ENCODE data around the gene LPCAT1.

LPCAT1 gene

GRCh38 chr5:1511651-1512540 is 11.9 kb downstream of the LPCAT1 start:
- Histone ChIP-seq H3K4me1 (ENCODE audit: control insufficient read depth, insufficient read depth, low read length) (no peaks in the 10 kb centered on the region), H3K27me3 (ENCODE audit: control insufficient read depth in 1 of 2, insufficient read depth in 2 of 2, low read length in 2 of 2) (no peaks in the 10 kb centered on the region), H3K4me3 (ENCODE audit: low read length in 2 of 2) (no peak overlapping the region), H3K9ac (ENCODE audit: low read length in 2 of 2) (no peak overlapping the region), H3K27ac (ENCODE audit: low read length) (no peak overlapping the region), H3K36me3 (ENCODE audit: control insufficient read depth in 2 of 2, insufficient read depth in 2 of 2, low read length in 2 of 2) (peaks cover 0 to 4% of the 10 kb centered on the region in 2 donors), H3K9me3 (ENCODE audit: control insufficient read depth in 2 of 2, low read length in 2 of 2) (no peaks in the 10 kb centered on the region)

DNA sequence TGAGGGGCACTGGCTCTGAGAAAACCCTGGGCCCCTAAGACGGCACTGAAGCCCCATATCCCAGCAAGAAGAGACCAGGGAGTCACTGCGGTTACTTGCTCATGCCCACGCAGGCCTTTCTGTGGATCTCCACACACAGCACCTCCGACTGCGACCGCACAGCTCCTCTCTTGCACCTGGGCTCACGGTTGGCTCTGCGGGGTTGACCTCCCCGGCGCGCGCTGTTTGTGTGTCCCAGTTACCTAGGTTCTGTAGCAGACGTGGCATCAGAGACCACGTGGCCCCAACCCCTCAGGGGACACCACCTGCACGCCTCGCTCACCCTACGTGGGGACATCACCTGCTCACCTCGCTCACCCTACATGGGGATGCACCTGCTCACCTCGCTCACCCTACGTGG is 12.7 kb downstream of the LPCAT1 start:
- Histone ChIP-seq H3K36me3 (ENCODE audit: control insufficient read depth in 2 of 2, insufficient read depth in 2 of 2, low read length in 2 of 2) (peaks cover 0 to 4% of the 10 kb centered on the region in 2 donors), H3K9me3 (ENCODE audit: control insufficient read depth in 2 of 2, low read length in 2 of 2) (no peaks in the 10 kb centered on the region), H3K4me3 (ENCODE audit: low read length in 2 of 2) (no peak overlapping the region), H3K9ac (ENCODE audit: low read length in 2 of 2) (no peak overlapping the region), H3K27ac (ENCODE audit: low read length) (no peak overlapping the region), H3K27me3 (ENCODE audit: control insufficient read depth in 1 of 2, insufficient read depth in 2 of 2, low read length in 2 of 2) (no peaks in the 10 kb centered on the region), H3K4me1 (ENCODE audit: control insufficient read depth, insufficient read depth, low read length) (no peaks in the 10 kb centered on the region)

DNA sequence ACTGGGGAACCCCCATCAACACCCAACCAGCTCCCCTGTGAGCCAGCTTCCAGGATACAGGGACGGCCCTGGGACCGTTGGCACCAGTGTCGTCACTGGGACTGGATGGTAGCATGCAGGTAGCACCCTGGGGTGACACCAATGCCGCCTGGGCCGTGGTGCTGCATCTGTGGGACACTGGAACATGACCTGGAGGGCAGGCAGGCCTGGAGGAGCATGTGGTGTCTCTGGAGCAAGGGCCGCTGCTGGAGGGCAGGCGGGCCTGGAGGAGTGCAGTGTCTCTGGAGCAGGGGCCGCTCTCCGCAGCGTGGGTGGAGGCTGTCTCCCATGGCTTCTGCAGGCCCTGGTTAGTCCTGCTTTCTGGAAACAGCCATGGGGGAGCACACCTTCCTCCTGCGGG is 13.1 kb downstream of the LPCAT1 start:
- peaks cover 0 to 4% of the 10 kb centered on the region in 2 donors for H3K36me3 ChIP-seq (ENCODE audit: control insufficient read depth in 2 of 2, insufficient read depth in 2 of 2, low read length in 2 of 2)
- H3K9me3 ChIP-seq (ENCODE audit: control insufficient read depth in 2 of 2, low read length in 2 of 2), result no peaks in the 10 kb centered on the region
- no peak overlapping the region for H3K4me3 ChIP-seq (ENCODE audit: low read length in 2 of 2)
- H3K27ac ChIP-seq (ENCODE audit: low read length), result no peak overlapping the region
- no peaks in the 10 kb centered on the region for H3K27me3 ChIP-seq (ENCODE audit: control insufficient read depth in 1 of 2, insufficient read depth in 2 of 2, low read length in 2 of 2)
- H3K9ac ChIP-seq (ENCODE audit: low read length in 2 of 2), result no peak overlapping the region
- no peaks in the 10 kb centered on the region for H3K4me1 ChIP-seq (ENCODE audit: control insufficient read depth, insufficient read depth, low read length)

GRCh38 chr5:1510151-1510561 is 13.6 kb downstream of the LPCAT1 start:
- H3K36me3 ChIP-seq (ENCODE audit: control insufficient read depth in 2 of 2, insufficient read depth in 2 of 2, low read length in 2 of 2), result peaks cover 0 to 4% of the 10 kb centered on the region in 2 donors

DNA sequence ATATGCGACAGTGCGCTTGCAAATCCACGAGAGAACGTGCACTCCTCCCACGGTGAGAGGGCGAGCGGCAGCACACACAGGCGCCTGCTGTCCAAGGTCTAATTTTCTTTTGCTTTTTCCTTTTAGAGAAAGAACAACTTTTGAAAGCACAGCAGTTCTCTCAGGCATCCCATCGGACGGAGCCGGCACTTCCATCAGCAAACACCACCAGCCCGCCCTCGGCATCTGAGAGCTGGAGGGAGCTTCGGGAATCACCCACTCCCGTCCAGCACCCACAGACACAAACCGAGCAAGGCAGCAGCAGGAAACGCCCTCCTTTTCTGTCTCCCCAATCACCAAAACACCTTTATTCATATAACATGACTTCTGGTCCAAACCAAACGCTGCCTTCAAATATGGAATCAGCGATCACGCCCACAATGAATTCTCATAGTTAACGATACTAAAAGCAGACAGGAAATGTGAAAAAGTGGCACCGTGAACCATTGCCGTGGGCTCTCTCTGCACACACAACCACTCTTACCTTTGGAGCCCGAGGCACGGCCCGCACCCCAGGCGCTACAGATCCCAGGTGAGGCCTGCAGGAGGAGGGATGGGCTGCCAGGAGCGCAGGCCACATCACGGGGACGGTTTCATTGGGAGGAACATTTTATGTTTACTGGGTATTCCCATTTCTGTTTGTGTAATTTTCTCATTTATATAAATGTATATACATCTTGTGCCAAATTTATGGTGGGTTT is 14.2 kb downstream of the LPCAT1 start:
- Histone ChIP-seq H3K36me3 (ENCODE audit: control insufficient read depth in 2 of 2, insufficient read depth in 2 of 2, low read length in 2 of 2) (peaks cover 0 to 4% of the 10 kb centered on the region in 2 donors), H3K27me3 (ENCODE audit: control insufficient read depth in 1 of 2, insufficient read depth in 2 of 2, low read length in 2 of 2) (no peaks in the 10 kb centered on the region), H3K4me1 (ENCODE audit: control insufficient read depth, insufficient read depth, low read length) (no peaks in the 10 kb centered on the region)

More at GRCh38 chr5:1510151-1510561, 13.6 kb downstream of the LPCAT1 start:
- Histone ChIP-seq H3K9me3 (ENCODE audit: control insufficient read depth in 2 of 2, low read length in 2 of 2) (no peaks in the 10 kb centered on the region), H3K27ac (ENCODE audit: low read length) (no peak overlapping the region), H3K27me3 (ENCODE audit: control insufficient read depth in 1 of 2, insufficient read depth in 2 of 2, low read length in 2 of 2) (no peaks in the 10 kb centered on the region), H3K4me1 (ENCODE audit: control insufficient read depth, insufficient read depth, low read length) (no peaks in the 10 kb centered on the region), H3K4me3 (ENCODE audit: low read length in 2 of 2) (no peak overlapping the region), H3K9ac (ENCODE audit: low read length in 2 of 2) (no peak overlapping the region)

DNA sequence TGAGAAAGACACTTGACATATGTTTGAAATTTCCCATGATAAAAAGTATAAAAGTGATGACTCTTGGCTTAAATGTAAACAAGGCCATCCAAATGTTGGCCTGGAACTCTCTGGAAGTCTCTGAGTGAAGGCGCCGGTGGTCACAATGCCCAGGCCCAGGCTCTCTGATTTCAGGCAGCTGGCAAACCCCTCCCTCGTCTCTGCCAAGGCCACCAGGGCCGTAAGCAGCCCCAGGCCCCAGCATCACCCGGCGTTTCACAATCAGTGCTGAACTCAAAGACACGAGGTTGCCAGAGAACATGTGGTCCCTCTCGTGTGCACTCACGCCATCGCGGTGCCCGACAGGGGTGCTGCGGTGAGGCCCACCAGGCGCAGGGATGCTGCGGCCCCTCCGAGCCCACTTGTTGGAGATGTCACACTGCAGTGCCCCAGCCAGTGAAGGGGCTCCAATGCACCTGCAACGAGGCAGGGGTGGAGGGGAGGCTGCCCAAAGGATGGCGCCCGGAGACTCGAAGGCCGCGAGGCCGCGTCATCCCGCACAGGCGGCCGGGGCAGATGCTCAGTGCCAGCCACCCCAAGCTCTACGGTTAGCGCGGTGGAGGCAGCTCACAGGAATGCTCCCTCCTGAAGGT is 15.0 kb downstream of the LPCAT1 start:
- Histone ChIP-seq H3K4me3 (ENCODE audit: low read length in 2 of 2) (no peak overlapping the region), H3K9me3 (ENCODE audit: control insufficient read depth in 2 of 2, low read length in 2 of 2) (no peaks in the 10 kb centered on the region), H3K27me3 (ENCODE audit: control insufficient read depth in 1 of 2, insufficient read depth in 2 of 2, low read length in 2 of 2) (no peaks in the 10 kb centered on the region), H3K9ac (ENCODE audit: low read length in 2 of 2) (no peak overlapping the region), H3K27ac (ENCODE audit: low read length) (no peak overlapping the region), H3K36me3 (ENCODE audit: control insufficient read depth in 2 of 2, insufficient read depth in 2 of 2, low read length in 2 of 2) (peaks cover 0 to 4% of the 10 kb centered on the region in 2 donors), H3K4me1 (ENCODE audit: control insufficient read depth, insufficient read depth, low read length) (no peaks in the 10 kb centered on the region)

More for the DNA sequence above, 14.2 kb downstream of the LPCAT1 start:
- no peak overlapping the region for H3K4me3 ChIP-seq (ENCODE audit: low read length in 2 of 2)
- no peaks in the 10 kb centered on the region for H3K9me3 ChIP-seq (ENCODE audit: control insufficient read depth in 2 of 2, low read length in 2 of 2)
- no peak overlapping the region for H3K9ac ChIP-seq (ENCODE audit: low read length in 2 of 2)
- no peak overlapping the region for H3K27ac ChIP-seq (ENCODE audit: low read length)

DNA sequence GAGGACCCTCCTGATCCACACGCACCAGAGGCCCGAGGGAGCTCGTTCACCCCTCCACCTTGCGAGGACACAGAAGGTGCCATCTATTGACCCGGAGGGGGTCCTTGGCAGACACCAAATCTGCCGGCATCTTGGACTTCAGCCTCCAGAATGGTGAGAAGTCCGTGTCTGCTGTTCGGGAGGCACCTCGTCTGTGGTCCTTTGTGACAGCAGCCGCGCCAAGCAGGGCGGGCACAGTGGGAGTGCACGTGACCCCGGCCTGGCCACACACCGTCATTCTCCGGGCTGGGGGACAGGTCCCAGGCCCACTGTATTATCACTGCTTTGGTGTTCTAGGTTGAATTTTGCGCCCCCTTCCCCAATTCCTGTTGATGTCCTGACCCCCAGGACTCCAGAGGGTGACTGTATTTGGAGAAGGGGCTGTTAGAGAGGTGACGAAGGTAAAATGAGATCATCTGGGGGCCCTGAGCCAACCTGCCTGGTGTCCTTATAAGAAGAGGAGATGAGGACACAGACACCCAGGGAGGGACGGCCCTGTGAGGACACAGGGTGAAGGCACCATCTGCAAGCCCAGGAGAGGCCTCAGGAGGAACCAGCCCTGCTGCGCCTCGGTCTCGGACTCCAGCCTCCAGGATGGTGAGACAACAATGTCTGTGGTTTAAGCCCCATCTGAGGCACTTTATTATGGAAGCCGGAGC is 15.7 kb downstream of the LPCAT1 start:
- Histone ChIP-seq H3K27me3 (ENCODE audit: control insufficient read depth in 1 of 2, insufficient read depth in 2 of 2, low read length in 2 of 2) (no peaks in the 10 kb centered on the region), H3K36me3 (ENCODE audit: control insufficient read depth in 2 of 2, insufficient read depth in 2 of 2, low read length in 2 of 2) (peaks cover 0 to 4% of the 10 kb centered on the region in 2 donors), H3K4me1 (ENCODE audit: control insufficient read depth, insufficient read depth, low read length) (peaks cover 3% of the 10 kb centered on the region), H3K27ac (ENCODE audit: low read length) (no peak overlapping the region), H3K4me3 (ENCODE audit: low read length in 2 of 2) (no peak overlapping the region), H3K9ac (ENCODE audit: low read length in 2 of 2) (no peak overlapping the region), H3K9me3 (ENCODE audit: control insufficient read depth in 2 of 2, low read length in 2 of 2) (no peaks in the 10 kb centered on the region)

GRCh38 chr5:1507457-1507856 is 16.3 kb downstream of the LPCAT1 start:
- Histone ChIP-seq H3K36me3 (ENCODE audit: control insufficient read depth in 2 of 2, insufficient read depth in 2 of 2, low read length in 2 of 2) (peaks cover 0 to 6% of the 10 kb centered on the region in 2 donors), H3K9me3 (ENCODE audit: control insufficient read depth in 2 of 2, low read length in 2 of 2) (no peaks in the 10 kb centered on the region), H3K4me1 (ENCODE audit: control insufficient read depth, insufficient read depth, low read length) (peaks cover 3% of the 10 kb centered on the region), H3K9ac (ENCODE audit: low read length in 2 of 2) (no peak overlapping the region), H3K27ac (ENCODE audit: low read length) (no peak overlapping the region), H3K4me3 (ENCODE audit: low read length in 2 of 2) (no peak overlapping the region), H3K27me3 (ENCODE audit: control insufficient read depth in 1 of 2, insufficient read depth in 2 of 2, low read length in 2 of 2) (no peaks in the 10 kb centered on the region)

GRCh38 chr5:1507014-1507375 is 16.8 kb downstream of the LPCAT1 start:
- peaks cover 0 to 6% of the 10 kb centered on the region in 2 donors for H3K36me3 ChIP-seq (ENCODE audit: control insufficient read depth in 2 of 2, insufficient read depth in 2 of 2, low read length in 2 of 2)

More at GRCh38 chr5:1507014-1507375, 16.8 kb downstream of the LPCAT1 start:
- Histone ChIP-seq H3K4me1 (ENCODE audit: control insufficient read depth, insufficient read depth, low read length) (peaks cover 3% of the 10 kb centered on the region), H3K27me3 (ENCODE audit: control insufficient read depth in 1 of 2, insufficient read depth in 2 of 2, low read length in 2 of 2) (no peaks in the 10 kb centered on the region), H3K4me3 (ENCODE audit: low read length in 2 of 2) (no peak overlapping the region), H3K9ac (ENCODE audit: low read length in 2 of 2) (no peak overlapping the region), H3K9me3 (ENCODE audit: control insufficient read depth in 2 of 2, low read length in 2 of 2) (no peaks in the 10 kb centered on the region), H3K27ac (ENCODE audit: low read length) (no peak overlapping the region)

Data from stomach smooth muscle (tissue), 2 donors.